GM06990 (cell line): ENCODE measurements around the gene IHH.

ENCODE experiments used
- DNase-seq: peaks from one replicate; pipeline ENCODE4 v3.0.0-alpha.2; 2011; ENCODE audit not compliant: insufficient read length; ENCODE audit errors: extremely low read depth
- H3K27me3 ChIP-seq: replicated peaks from 2 replicates; pipeline ENCODE4 v1.6.0; 2011; ENCODE audit warnings: low read length; ENCODE audit not compliant: control insufficient read depth, insufficient read depth
- H3K36me3 ChIP-seq: 2 replicates; pipeline ENCODE4 v1.5.1; 2011; ENCODE audit warnings: low read length; ENCODE audit not compliant: control insufficient read depth, insufficient read depth
- H3K4me3 ChIP-seq: replicated peaks from 2 replicates; pipeline ENCODE4 v1.5.1; 2011; ENCODE audit warnings: low read depth, mild to moderate bottlenecking, control low read depth, low read length
- CTCF ChIP-seq: IDR thresholded peaks from 2 replicates; pipeline ENCODE4 v1.5.1; 2011; ENCODE audit warnings: low read length, control low read depth, mild to moderate bottlenecking, inconsistent platforms; ENCODE audit not compliant: insufficient read depth, poor library complexity, severe bottlenecking

The IHH gene

GRCh38 chr2:219099329-219099728 lies 38.6 kb upstream of the IHH start:
- Histone ChIP-seq H3K27me3 (no peaks in the 10 kb centered on the region), H3K4me3 (no peak overlapping the region), H3K36me3 (no peaks in the 10 kb centered on the region)
- no peak for TF ChIP-seq CTCF
- no peak for DNase-seq

GRCh38 chr2:219095406-219095935 lies 34.8 kb upstream of the IHH start:
- DNase-seq: no peak
- Histone ChIP-seq H3K36me3 (no peaks in the 10 kb centered on the region), H3K27me3 (no peaks in the 10 kb centered on the region), H3K4me3 (no peak overlapping the region)
- TF ChIP-seq CTCF: no peak

- Histone ChIP-seq H3K4me3 (no peak overlapping the region), H3K27me3 (no peaks in the 10 kb centered on the region), H3K36me3 (no peaks in the 10 kb centered on the region)
- DNase-seq: no peak
- TF ChIP-seq CTCF: no peak
Observed at GRCh38 chr2:219094171-219094570, 33.5 kb upstream of the IHH start.

GRCh38 chr2:219090436-219091299 lies 29.9 kb upstream of the IHH start:
- Histone ChIP-seq H3K4me3 (no peak overlapping the region), H3K27me3 (no peaks in the 10 kb centered on the region), H3K36me3 (no peaks in the 10 kb centered on the region)
- no peak for TF ChIP-seq CTCF
- DNase-seq: no peak

GRCh38 chr2:219089330-219089729 lies 28.6 kb upstream of the IHH start:
- no peaks in the 10 kb centered on the region for H3K27me3 ChIP-seq
- no peaks in the 10 kb centered on the region for H3K36me3 ChIP-seq
- H3K4me3 ChIP-seq: no peak overlapping the region
- no peak for TF ChIP-seq CTCF
- DNase-seq: no peak

GRCh38 chr2:219087848-219088247 lies 27.1 kb upstream of the IHH start:
- no peak for DNase-seq
- H3K36me3 ChIP-seq: no peaks in the 10 kb centered on the region
- no peak for TF ChIP-seq CTCF
- H3K4me3 ChIP-seq: no peak overlapping the region
- no peaks in the 10 kb centered on the region for H3K27me3 ChIP-seq
